H9 (cell line): ENCODE measurements around the gene SLC39A8. TPM values are rescaled to one million over a fixed set of nuclear protein-coding genes. Genes with fewer than 3 reads are reported as not detected.

Experiments used
- DNase-seq: peaks from one replicate; pipeline ENCODE4 v3.0.0-alpha.2; 2017
- H2AFZ ChIP-seq: one replicate; pipeline ENCODE4 v1.6.1; 2013; ENCODE audit warnings: mild to moderate bottlenecking, low read length, control low read depth, moderate library complexity
- H2AK5ac ChIP-seq: 2 replicates; pipeline ENCODE4 v1.6.1; 2013; ENCODE audit warnings: low read length, control low read depth, mixed read lengths; ENCODE audit not compliant: insufficient read length
- H2BK120ac ChIP-seq: one replicate; pipeline ENCODE4 v1.6.1; 2013; ENCODE audit warnings: low read depth, mild to moderate bottlenecking, low read length, control low read depth, inconsistent platforms; ENCODE audit not compliant: poor library complexity, severe bottlenecking
- H2BK12ac ChIP-seq: 2 replicates; pipeline ENCODE4 v1.6.1; 2013; ENCODE audit warnings: low read length, control low read depth, mixed read lengths, low read depth; ENCODE audit not compliant: insufficient read length
- H2BK15ac ChIP-seq: 2 replicates; pipeline ENCODE4 v1.6.1; 2013; ENCODE audit warnings: low read depth, low read length, control low read depth
- H2BK20ac ChIP-seq: one replicate; pipeline ENCODE4 v1.6.1; 2013; ENCODE audit warnings: low read depth, mild to moderate bottlenecking, low read length, control low read depth, inconsistent platforms; ENCODE audit not compliant: poor library complexity, severe bottlenecking
- H2BK5ac ChIP-seq: 2 replicates; pipeline ENCODE4 v1.6.1; 2013; ENCODE audit warnings: low read length, control low read depth, mixed read lengths; ENCODE audit not compliant: insufficient read length
- H3K14ac ChIP-seq: 2 replicates; pipeline ENCODE4 v1.6.1; 2013; ENCODE audit warnings: low read length, control low read depth; ENCODE audit not compliant: insufficient read depth
- H3K18ac ChIP-seq: 2 replicates; pipeline ENCODE4 v1.6.1; 2013; ENCODE audit warnings: low read depth, mild to moderate bottlenecking, mixed read lengths, low read length, control low read depth; ENCODE audit not compliant: insufficient read length
- H3K23ac ChIP-seq: 2 replicates; pipeline ENCODE4 v1.6.1; 2013; ENCODE audit warnings: low read length, control low read depth, mixed read lengths, low read depth; ENCODE audit not compliant: insufficient read length
- H3K23me2 ChIP-seq: 2 replicates; pipeline ENCODE4 v1.6.1; 2013; ENCODE audit warnings: low read depth, mild to moderate bottlenecking, mixed read lengths, low read length, control low read depth; ENCODE audit not compliant: insufficient read length, poor library complexity, severe bottlenecking
- H3K27ac ChIP-seq: 2 replicates; pipeline ENCODE4 v1.5.1; 2013; ENCODE audit warnings: low read length, control low read depth, mixed read lengths, low read depth; ENCODE audit not compliant: insufficient read length
- H3K27me3 ChIP-seq: 2 replicates; pipeline ENCODE4 v1.6.1; 2013; ENCODE audit warnings: low read length, control low read depth, inconsistent platforms; ENCODE audit not compliant: insufficient read depth
- H3K4ac ChIP-seq: 2 replicates; pipeline ENCODE4 v1.6.1; 2013; ENCODE audit warnings: low read depth, mild to moderate bottlenecking, control low read depth, inconsistent platforms, low read length, moderate library complexity
- H3K4me1 ChIP-seq: 2 replicates; pipeline ENCODE4 v1.6.1; 2013; ENCODE audit warnings: low read length, control low read depth, inconsistent platforms; ENCODE audit not compliant: insufficient read depth
- H3K4me2 ChIP-seq: 2 replicates; pipeline ENCODE4 v1.6.1; 2013; ENCODE audit warnings: low read length, control low read depth, mixed read lengths; ENCODE audit not compliant: insufficient read length, insufficient read depth
- H3K56ac ChIP-seq: 2 replicates; pipeline ENCODE4 v1.6.1; 2013; ENCODE audit warnings: low read depth, mild to moderate bottlenecking, mixed read lengths, low read length, control low read depth; ENCODE audit not compliant: insufficient read length
- H3K79me1 ChIP-seq: 2 replicates; pipeline ENCODE4 v1.6.1; 2013; ENCODE audit warnings: low read depth, mild to moderate bottlenecking, moderate library complexity, low read length, control low read depth, inconsistent platforms; ENCODE audit not compliant: insufficient read depth, poor library complexity, severe bottlenecking
- H3K79me2 ChIP-seq: 2 replicates; pipeline ENCODE4 v1.6.1; 2013; ENCODE audit warnings: low read length, control low read depth, inconsistent platforms; ENCODE audit not compliant: insufficient read depth
- H3K9ac ChIP-seq: 2 replicates; pipeline ENCODE4 v1.6.1; 2013; ENCODE audit warnings: low read length, control low read depth, mixed read lengths; ENCODE audit not compliant: insufficient read length; ENCODE audit errors: extremely low read depth
- H3K9me3 ChIP-seq: one replicate; pipeline ENCODE4 v1.6.1; 2013; ENCODE audit warnings: low read depth, low read length, inconsistent platforms; ENCODE audit not compliant: control insufficient read depth
- H3T11ph ChIP-seq: one replicate; pipeline ENCODE4 v1.6.1; 2013; ENCODE audit warnings: mild to moderate bottlenecking, low read length, control low read depth, inconsistent platforms
- H4K20me1 ChIP-seq: one replicate; pipeline ENCODE4 v1.6.1; 2013; ENCODE audit not compliant: control insufficient read depth, insufficient read length, insufficient read depth
- H4K5ac ChIP-seq: 2 replicates; pipeline ENCODE4 v1.6.1; 2013; ENCODE audit warnings: low read depth, mild to moderate bottlenecking, mixed read lengths, low read length, control low read depth; ENCODE audit not compliant: insufficient read length
- H4K8ac ChIP-seq: replicated peaks from 2 replicates; pipeline ENCODE4 v1.6.1; 2013; ENCODE audit warnings: low read length, control low read depth, mixed read lengths, low read depth; ENCODE audit not compliant: insufficient read length
- H4K91ac ChIP-seq: 2 replicates; pipeline ENCODE4 v1.6.1; 2013; ENCODE audit warnings: low read depth, mild to moderate bottlenecking, moderate library complexity, mixed read lengths, low read length, control low read depth; ENCODE audit not compliant: insufficient read length
- H3K27ac Mint-ChIP-seq, 3 experiments: 2 replicates in 2 of 3; 3 replicates in 1 of 3; pipeline ENCODE4 v1.8.0; 2020 to 2021; ENCODE audit warnings: mixed read lengths in 3 of 3, mild to moderate bottlenecking in 1 of 3, moderate library complexity in 1 of 3
- H3K27me3 Mint-ChIP-seq: 2 replicates; pipeline ENCODE4 v1.8.0; 2021; ENCODE audit warnings: low read depth, mild to moderate bottlenecking, moderate library complexity, mixed read lengths
- H3K36me3 Mint-ChIP-seq, 3 experiments: 2 replicates in 2 of 3; 3 replicates in 1 of 3; pipeline ENCODE4 v1.8.0; 2020 to 2021; ENCODE audit warnings: low read depth in 3 of 3, mixed read lengths in 3 of 3; ENCODE audit not compliant: insufficient read depth in 1 of 3
- H3K4me1 Mint-ChIP-seq, 2 experiments: 2 replicates each; pipeline ENCODE4 v1.8.0; 2020; ENCODE audit warnings: mixed read lengths in 2 of 2
- H3K4me3 Mint-ChIP-seq, 2 experiments: 2 replicates in 1 of 2; 3 replicates in 1 of 2; pipeline ENCODE4 v1.8.0; 2020 to 2021; ENCODE audit warnings: mild to moderate bottlenecking in 2 of 2, mixed read lengths in 2 of 2, moderate library complexity in 1 of 2
- H3K9me3 Mint-ChIP-seq, 2 experiments: 2 replicates in 1 of 2; 3 replicates in 1 of 2; pipeline ENCODE4 v1.8.0; 2020; ENCODE audit warnings: mild to moderate bottlenecking in 2 of 2, mixed read lengths in 2 of 2, moderate library complexity in 1 of 2
- WGBS: extraction: QIAGEN DNeasy Blood & Tissue Kit; methylation state at CpG from one replicate; pipeline ENCODE4 v1.1.7; 2013; ENCODE audit warnings: missing lambda C conversion rate, low lambda C conversion rate, mixed read lengths; ENCODE audit not compliant: insufficient read length; ENCODE audit errors: extremely low coverage; 5-methylcytosine and 5-hydroxymethylcytosine counted together
- total RNA-seq: library from RNA; stranded (reverse); gene quantifications from 2 replicates; pipeline ENCODE4 v1.2.1, GENCODE V29; 2021
- TF ChIP-seq, protein P1 (sequence below): fragments of 200-600 bp; sonication (generic); conservative IDR thresholded peaks from 3 replicates; pipeline ENCODE4 v1.8.0; 2021; ENCODE audit warnings: antibody characterized with exemption, mild to moderate bottlenecking

The SLC39A8 gene
- total RNA-seq, 1 experiment from 2014 or later = 11.0 TPM

DNA sequence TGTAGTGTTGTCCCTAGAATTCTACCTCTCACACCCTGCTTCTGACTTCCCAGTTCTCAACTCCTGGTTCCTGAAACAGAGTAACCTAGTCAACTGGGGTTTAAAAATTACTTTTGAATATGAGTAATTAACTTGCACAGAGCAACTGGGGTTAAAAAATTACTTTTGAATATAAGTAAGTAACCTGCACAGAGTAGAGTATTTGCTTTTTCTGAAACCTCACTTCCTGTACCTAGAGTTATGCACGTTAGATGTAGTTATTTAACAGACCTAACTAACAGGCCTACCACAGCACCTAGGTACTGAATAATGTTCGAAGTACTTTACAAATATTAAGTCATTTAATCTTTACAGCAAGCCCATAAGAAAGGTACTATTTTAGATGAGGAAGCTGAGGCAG, 32.9 kb downstream of the SLC39A8 start:
- WGBS = no CpG with 5 or more reads among the region's 2 CpGs
- Mint-ChIP-seq H3K27me3 (no peaks in the 10 kb centered on the region), H3K4me1 (peaks cover 0 to 7% of the 10 kb centered on the region in 2 experiments; a peak in 2 of 4 replicates), H3K36me3 (no peaks in the 10 kb centered on the region; a peak in 1 of 7 replicates), H3K4me3 (no peak overlapping the region), H3K9me3 (0 out of 5 replicates have a peak, but pooled peaks cover 0 to 2% of the 10 kb centered on the region in 2 experiments), H3K27ac (no peak overlapping the region; a peak in 1 of 7 replicates)
- H3K18ac ChIP-seq = no peak overlapping the region
- no peaks in the 10 kb centered on the region for H3K79me2 ChIP-seq
- H3K14ac ChIP-seq = no peak overlapping the region
- no peak overlapping the region for H3K9ac ChIP-seq
- H2AFZ ChIP-seq = no peak overlapping the region
- H3K79me1 ChIP-seq = no peaks in the 10 kb centered on the region
- H2BK120ac ChIP-seq = no peak overlapping the region
- H3K23me2 ChIP-seq = no peaks in the 10 kb centered on the region
- H3K4me1 ChIP-seq = no peaks in the 10 kb centered on the region; the same call in 1 of the 2 replicates
- H3K9me3 ChIP-seq = no peaks in the 10 kb centered on the region
- no peaks in the 10 kb centered on the region for H4K20me1 ChIP-seq
- no peak overlapping the region for H3K4ac ChIP-seq
- no peak overlapping the region for H4K5ac ChIP-seq
- H3K27me3 ChIP-seq = no peaks in the 10 kb centered on the region
- no peak overlapping the region for H2BK15ac ChIP-seq
- no peak overlapping the region for H2BK20ac ChIP-seq
- H4K91ac ChIP-seq = no peak overlapping the region
- no peak overlapping the region for H3K23ac ChIP-seq
- no peak overlapping the region for H2BK12ac ChIP-seq
- H3T11ph ChIP-seq = no peak overlapping the region
- TF ChIP-seq, protein P1, sequence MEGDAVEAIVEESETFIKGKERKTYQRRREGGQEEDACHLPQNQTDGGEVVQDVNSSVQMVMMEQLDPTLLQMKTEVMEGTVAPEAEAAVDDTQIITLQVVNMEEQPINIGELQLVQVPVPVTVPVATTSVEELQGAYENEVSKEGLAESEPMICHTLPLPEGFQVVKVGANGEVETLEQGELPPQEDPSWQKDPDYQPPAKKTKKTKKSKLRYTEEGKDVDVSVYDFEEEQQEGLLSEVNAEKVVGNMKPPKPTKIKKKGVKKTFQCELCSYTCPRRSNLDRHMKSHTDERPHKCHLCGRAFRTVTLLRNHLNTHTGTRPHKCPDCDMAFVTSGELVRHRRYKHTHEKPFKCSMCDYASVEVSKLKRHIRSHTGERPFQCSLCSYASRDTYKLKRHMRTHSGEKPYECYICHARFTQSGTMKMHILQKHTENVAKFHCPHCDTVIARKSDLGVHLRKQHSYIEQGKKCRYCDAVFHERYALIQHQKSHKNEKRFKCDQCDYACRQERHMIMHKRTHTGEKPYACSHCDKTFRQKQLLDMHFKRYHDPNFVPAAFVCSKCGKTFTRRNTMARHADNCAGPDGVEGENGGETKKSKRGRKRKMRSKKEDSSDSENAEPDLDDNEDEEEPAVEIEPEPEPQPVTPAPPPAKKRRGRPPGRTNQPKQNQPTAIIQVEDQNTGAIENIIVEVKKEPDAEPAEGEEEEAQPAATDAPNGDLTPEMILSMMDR = no peak
- H2AK5ac ChIP-seq = no peak overlapping the region
- no peak overlapping the region for H4K8ac ChIP-seq
- no peak for DNase-seq
- H3K56ac ChIP-seq = no peak overlapping the region
- H2BK5ac ChIP-seq = no peak overlapping the region
- no peak overlapping the region for H3K4me2 ChIP-seq
- H3K27ac ChIP-seq = no peak overlapping the region
